H1 (cell line): ENCODE results near the gene ZDHHC5. TPM values are rescaled to one million over a fixed set of nuclear protein-coding genes. Genes with fewer than 3 reads are reported as not detected.

ENCODE experiments used
- CTCF ChIA-PET: fragments of 300-600 bp; sonication (Branson Sonifier 250); formaldehyde crosslinking; loops from one replicate; lab custom pipeline; 2021; ENCODE audit not compliant: partially characterized antibody; lab: Charles Lee
- POLR2A ChIA-PET: fragments of 300-600 bp; sonication (Branson Sonifier 250); formaldehyde crosslinking; loops from one replicate; lab custom pipeline; 2021; ENCODE audit warnings: inconsistent platforms; ENCODE audit not compliant: partially characterized antibody; lab: Charles Lee
- DNase-seq, 2 experiments: peaks; one replicate each; pipeline versions ENCODE4 v3.0.0 to v3.0.0-alpha.2; 2010 to 2022; ENCODE audit warnings: low spot score in 2 of 2, low read depth in 1 of 2, mixed read lengths in 1 of 2
- FAIRE-seq: peaks from 2 replicates; lab custom pipeline; 2011; peaks lifted over from hg19 to GRCh38; lab: Jason Lieb, UNC
- H2AFZ ChIP-seq: 2 replicates; pipeline ENCODE4 v1.8.1; 2012; ENCODE audit warnings: low read length, inconsistent platforms
- H2AK5ac ChIP-seq: 2 replicates; pipeline ENCODE4 v1.6.1; 2013; ENCODE audit warnings: low read depth, low read length
- H2BK120ac ChIP-seq: replicated peaks from 2 replicates; pipeline ENCODE3; 2013; ENCODE audit warnings: low read depth, low read length, inconsistent platforms
- H2BK12ac ChIP-seq: 2 replicates; pipeline ENCODE4 v1.6.1; 2013; ENCODE audit warnings: low read depth, low read length
- H2BK15ac ChIP-seq: 2 replicates; pipeline ENCODE4 v1.6.1; 2013; ENCODE audit warnings: low read length
- H2BK20ac ChIP-seq: 2 replicates; pipeline ENCODE4 v1.6.1; 2013; ENCODE audit warnings: low read length
- H2BK5ac ChIP-seq: 2 replicates; pipeline ENCODE4 v1.6.1; 2013; ENCODE audit warnings: low read depth, low read length
- H3K14ac ChIP-seq: 2 replicates; pipeline ENCODE4 v1.6.1; 2013; ENCODE audit warnings: inconsistent platforms; ENCODE audit not compliant: insufficient read length
- H3K18ac ChIP-seq: 2 replicates; pipeline ENCODE4 v1.6.1; 2013; ENCODE audit warnings: low read length; ENCODE audit errors: extremely low read depth
- H3K23ac ChIP-seq: 2 replicates; pipeline ENCODE4 v1.6.1; 2013; ENCODE audit warnings: inconsistent platforms; ENCODE audit not compliant: insufficient read length
- H3K23me2 ChIP-seq: 2 replicates; pipeline ENCODE4 v1.6.1; 2013; ENCODE audit warnings: low read depth, low read length
- H3K27ac ChIP-seq: 2 replicates; pipeline ENCODE4 v1.6.1; 2011; ENCODE audit warnings: low read depth, low read length, inconsistent platforms
- H3K27me3 ChIP-seq, 4 experiments: replicated peaks in 1 of 4; 1 replicate in 1 of 4; 2 replicates in 3 of 4; pipeline versions ENCODE4 v1.6.1 to v1.8.1; 2011 to 2013; ENCODE audit warnings: low read length in 3 of 4, mild to moderate bottlenecking in 3 of 4, inconsistent platforms in 2 of 4, mixed read lengths in 2 of 4, moderate library complexity in 1 of 4; ENCODE audit not compliant: control insufficient read depth in 3 of 4, insufficient read depth in 3 of 4; ENCODE audit errors: extremely low read depth in 1 of 4
- H3K36me3 ChIP-seq, 4 experiments: 2 replicates each; pipeline versions ENCODE4 v1.6.1 to v1.8.1; 2011 to 2013; ENCODE audit warnings: mild to moderate bottlenecking in 4 of 4, low read length in 3 of 4, moderate library complexity in 2 of 4, control low read depth in 1 of 4, inconsistent platforms in 1 of 4; ENCODE audit not compliant: insufficient read depth in 4 of 4, control insufficient read depth in 2 of 4
- H3K4ac ChIP-seq: replicated peaks from 2 replicates; pipeline ENCODE3; 2013; ENCODE audit warnings: low read length, low read depth, mixed read lengths, inconsistent platforms; ENCODE audit not compliant: insufficient read length
- H3K4me1 ChIP-seq, 4 experiments: replicated peaks in 1 of 4; 1 replicate in 1 of 4; 2 replicates in 3 of 4; pipeline versions ENCODE4 v1.6.1 to v1.8.1; 2011 to 2013; ENCODE audit warnings: low read length in 3 of 4, inconsistent platforms in 2 of 4, mixed read lengths in 1 of 4; ENCODE audit not compliant: insufficient read depth in 4 of 4, control insufficient read depth in 3 of 4
- H3K4me2 ChIP-seq, 2 experiments: 2 replicates each; pipeline versions ENCODE4 v1.6.1 to v1.8.1; 2011 to 2013; ENCODE audit warnings: low read depth in 2 of 2, low read length in 2 of 2, control low read depth in 1 of 2, inconsistent platforms in 1 of 2, mild to moderate bottlenecking in 1 of 2; ENCODE audit not compliant: insufficient read depth in 1 of 2
- H3K4me3 ChIP-seq, 4 experiments: fragments of 200-600, 300-600 bp in 1 of 4; sonication (generic), shearing (Covaris generic), sonication (Bioruptor Twin) in 1 of 4; 2 replicates each; pipeline versions ENCODE4 v1.5.1 to v1.8.1; 2011 to 2016; ENCODE audit warnings: low read length in 4 of 4, low read depth in 3 of 4, control low read depth in 2 of 4, inconsistent platforms in 2 of 4, mild to moderate bottlenecking in 2 of 4, mixed read lengths in 1 of 4, moderate library complexity in 1 of 4; ENCODE audit not compliant: insufficient read depth in 2 of 4; ENCODE audit errors: extremely low read depth in 1 of 4
- H3K56ac ChIP-seq: replicated peaks from 2 replicates; pipeline ENCODE3; 2013; ENCODE audit warnings: low read depth, mild to moderate bottlenecking, mixed read lengths, low read length, inconsistent platforms; ENCODE audit not compliant: insufficient read length
- H3K79me1 ChIP-seq: 2 replicates; pipeline ENCODE4 v1.6.1; 2013; ENCODE audit warnings: low read depth, low read length, control low read depth
- H3K79me2 ChIP-seq, 2 experiments: 2 replicates each; pipeline versions ENCODE4 v1.6.1 to v1.8.1; 2012 to 2013; ENCODE audit warnings: low read length in 2 of 2, mild to moderate bottlenecking in 2 of 2, inconsistent platforms in 1 of 2; ENCODE audit not compliant: insufficient read depth in 2 of 2, control insufficient read depth in 1 of 2
- H3K9ac ChIP-seq, 4 experiments: replicated peaks in 1 of 4; 1 replicate in 1 of 4; 2 replicates in 3 of 4; pipeline versions ENCODE4 v1.6.1 to v1.8.1; 2011 to 2013; ENCODE audit warnings: low read depth in 3 of 4, low read length in 3 of 4, control low read depth in 2 of 4, mild to moderate bottlenecking in 2 of 4, moderate library complexity in 2 of 4, inconsistent platforms in 1 of 4; ENCODE audit errors: extremely low read depth in 1 of 4
- H3K9me3 ChIP-seq, 2 experiments: 2 replicates each; pipeline versions ENCODE4 v1.6.1 to v1.8.1; 2012 to 2013; ENCODE audit warnings: mild to moderate bottlenecking in 2 of 2, moderate library complexity in 2 of 2, control low read depth in 1 of 2, inconsistent platforms in 1 of 2, low read depth in 1 of 2, low read length in 1 of 2, mixed read lengths in 1 of 2; ENCODE audit not compliant: insufficient read depth in 2 of 2
- H4K20me1 ChIP-seq, 2 experiments: replicated peaks in 1 of 2; 2 replicates each; pipeline versions ENCODE3 to v1.8.1; 2011 to 2013; ENCODE audit warnings: inconsistent platforms in 2 of 2, low read length in 2 of 2, mild to moderate bottlenecking in 1 of 2; ENCODE audit not compliant: insufficient read depth in 2 of 2, control insufficient read depth in 1 of 2
- H4K5ac ChIP-seq: 2 replicates; pipeline ENCODE4 v1.6.1; 2013; ENCODE audit warnings: low read length, low read depth, mixed read lengths, inconsistent platforms; ENCODE audit not compliant: insufficient read length
- H4K8ac ChIP-seq: 2 replicates; pipeline ENCODE4 v1.8.0; 2013; ENCODE audit warnings: mild to moderate bottlenecking, moderate library complexity, low read length, inconsistent platforms; ENCODE audit not compliant: insufficient read depth; ENCODE audit errors: extremely low read depth
- H4K91ac ChIP-seq: replicated peaks from 2 replicates; pipeline ENCODE3; 2013; ENCODE audit warnings: low read length, mixed read lengths, inconsistent platforms; ENCODE audit not compliant: insufficient read length
- JUND ChIP-seq: IDR thresholded peaks from 2 replicates; pipeline ENCODE4 v1.6.1; 2011; ENCODE audit warnings: mild to moderate bottlenecking, improper control_type of control experiment, low read length
- SP2 ChIP-seq: IDR thresholded peaks from 2 replicates; pipeline ENCODE4 v1.6.1; 2012; ENCODE audit warnings: mild to moderate bottlenecking, low read length, inconsistent platforms
- WGBS, 2 experiments: shearing (Covaris generic) in 1 of 2; methylation state at CpG; one replicate each; pipeline versions ENCODE4 v1.1.6 to v1.1.7; 2013 to 2015; ENCODE audit warnings: low lambda C conversion rate in 2 of 2, mixed read lengths in 2 of 2, inconsistent platforms in 1 of 2, low coverage in 1 of 2, missing lambda C conversion rate in 1 of 2; ENCODE audit not compliant: insufficient replicate concordance in 2 of 2, insufficient coverage in 1 of 2, insufficient read length in 1 of 2; ENCODE audit errors: extremely low coverage in 1 of 2, missing lambda C conversion rate in 1 of 2; 5-methylcytosine and 5-hydroxymethylcytosine counted together
- polyA plus RNA-seq, 7 experiments: library from polyadenylated mRNA; depleted of rRNA in 3 of 7; stranded (reverse) in 5 of 7; unstranded in 2 of 7; fragments of >200 nt in 5 of 7; fragments of 200-250 nt in 2 of 7; gene quantifications; 1 replicate in 5 of 7; 2 replicates in 1 of 7; 4 replicates in 1 of 7; pipeline versions ENCODE4 v1.2.1 to v1.2.3, GENCODE V29; 2011 to 2013; ENCODE audit warnings: missing spikeins in 2 of 7, mixed read lengths in 2 of 7
- total RNA-seq: library from RNA; stranded (reverse); fragmentation: NEBNext Ultra II Directional; extraction: Animal tissue kit (Norgen Biotek cat#: 25700); gene quantifications from 2 replicates; pipeline ENCODE4 v1.2.1, GENCODE V29; 2021

The ZDHHC5 gene
- total and polyA plus RNA-seq, 2 of the 8 experiments (the other 6 are each of a cell fraction or from before 2014, with no cell fraction given), result 40.0 to 56.3 TPM

GRCh38 chr11:57712256-57713150 lies 44.6 kb downstream of the ZDHHC5 start, which contains the start of gene TMX2:
TSS of gene TMX2 (plus strand) at chr11:57712593. CDS start at chr11:57712619, 26 bp downstream.
- H2BK15ac ChIP-seq, result 0 out of 2 replicates have a peak within 1 kb of the TSS, but pooled peaks have one; percentile 13
- H3K79me1 ChIP-seq, result peaks cover 2% of the 10 kb centered on the region; the same call in 1 of the 2 replicates
- peaks cover 0 to 3% of the 10 kb centered on the region in 2 experiments; a peak in 1 of 4 replicates for H3K9me3 ChIP-seq
- peaks cover 9% of the 10 kb centered on the region for H3K23me2 ChIP-seq
- H3K4me3 ChIP-seq, result peak within 1 kb of the TSS; percentile 91 to 100 (median 98)
- H3K23ac ChIP-seq, result no peak within 1 kb of the TSS
- H2BK12ac ChIP-seq, result peak within 1 kb of the TSS; percentile 64; the same call in 1 of the 2 replicates
- H3K36me3 ChIP-seq, result peaks cover 0 to 4% (median 0%) of the 10 kb centered on the region in 4 experiments; a peak in 2 of 8 replicates
- peaks cover 0 to 4% (median 0%) of the 10 kb centered on the region in 4 experiments; a peak in 1 of 7 replicates for H3K4me1 ChIP-seq
- peak within 1 kb of the TSS; percentile 94 for H4K91ac ChIP-seq
- peak within 1 kb of the TSS; percentile 94 for H2BK5ac ChIP-seq
- DNase-seq, result peak; percentile 82 to 90
- H3K18ac ChIP-seq, result peak within 1 kb of the TSS; percentile 82
- peak within 1 kb of the TSS; percentile 94 for H3K27ac ChIP-seq
- H4K5ac ChIP-seq, result peak within 1 kb of the TSS; percentile 82
- H3K27me3 ChIP-seq, result no peaks in the 10 kb centered on the region
- peaks cover 0 to 5% of the 10 kb centered on the region in 2 experiments for H4K20me1 ChIP-seq
- peak within 1 kb of the TSS; percentile 73 for H3K56ac ChIP-seq
- H2BK120ac ChIP-seq, result no peak within 1 kb of the TSS
- WGBS, 2 experiments, result 1% methylated on average over 53 of the region's 53 CpGs; no CpG with 5 or more reads in 1 of the 2 experiments
- H4K8ac ChIP-seq, result peak within 1 kb of the TSS; percentile 98; the same call in 1 of the 2 replicates
- H3K4me2 ChIP-seq, result peak within 1 kb of the TSS; percentile 60 to 75
- H2BK20ac ChIP-seq, result no peak within 1 kb of the TSS
- ChIA-PET CTCF (interaction anchor here (1.0 kb wide), 1 partner anchor 50 kb away, joined by 3 read pairs; no protein-coding TSS in a partner anchor), POLR2A (interaction anchor here (0.7 to 4.3 kb wide), 28 partner anchors 8 to 284 kb away, joined by 3 to 27 read pairs (median 3); partner anchors contain the start of genes SELENOH and SMTNL1)
- FAIRE-seq, result peak; percentile 97
- H3K9ac ChIP-seq, result peak within 1 kb of the TSS; percentile 83 to 97 (median 94)
- H3K79me2 ChIP-seq, result peaks cover 22 to 45% of the 10 kb centered on the region in 2 experiments
- H3K4ac ChIP-seq, result peak within 1 kb of the TSS; percentile 73
- H2AFZ ChIP-seq, result peak within 1 kb of the TSS; percentile 51
- H2AK5ac ChIP-seq, result peak within 1 kb of the TSS; percentile 29; the same call in 1 of the 2 replicates
- H3K14ac ChIP-seq, result no peak within 1 kb of the TSS
- TF ChIP-seq JUND, result no peak
- peak; percentile 42; the same call in 1 of the 2 replicates for TF ChIP-seq SP2
